D721Med (cell line): ENCODE measurements around the gene CENPO.
A peak's percentile ranks its signal among the peaks of the same experiment; 100 is the strongest.

ENCODE experiments used
- DNase-seq: peaks from one replicate; pipeline ENCODE4 v3.0.0; 2011; ENCODE audit warnings: low spot score; ENCODE audit not compliant: insufficient read length
- FAIRE-seq: peaks from 2 replicates; lab custom pipeline; 2011; peaks lifted over from hg19 to GRCh38; lab: Jason Lieb, UNC
- CTCF ChIP-seq: IDR thresholded peaks from 2 replicates; pipeline ENCODE4 v1.5.1; 2012; ENCODE audit warnings: mild to moderate bottlenecking, control low read depth; ENCODE audit not compliant: insufficient read depth; ENCODE audit errors: missing control alignments

Gene CENPO

GRCh38 chr2:24830351-24830750, 37.1 kb downstream of the CENPO start:
- DNase-seq, result no peak
- TF ChIP-seq CTCF, result peak; percentile 5
- no peak for FAIRE-seq

- no peak for TF ChIP-seq CTCF
- FAIRE-seq (no peak), DNase-seq (no peak)
Observed at GRCh38 chr2:24830786-24831185, 37.6 kb downstream of the CENPO start.

- DNase-seq, result no peak
- no peak for FAIRE-seq
- no peak for TF ChIP-seq CTCF
Observed at GRCh38 chr2:24831221-24832072, 38.2 kb downstream of the CENPO start.

- TF ChIP-seq CTCF, result no peak
- DNase-seq (no peak), FAIRE-seq (no peak)
Observed at GRCh38 chr2:24832073-24832461, 38.8 kb downstream of the CENPO start.

GRCh38 chr2:24832521-24832920, 39.3 kb downstream of the CENPO start:
- DNase-seq (no peak), FAIRE-seq (no peak)
- no peak for TF ChIP-seq CTCF

- FAIRE-seq (no peak), DNase-seq (no peak)
- TF ChIP-seq CTCF, result no peak
Observed at GRCh38 chr2:24832931-24833701, 39.9 kb downstream of the CENPO start.
